SK-N-SH treated with all-trans-retinoic acid at 6 μM for 48 hours (cell line): ENCODE results near the gene SV2B.

Experiments
- ATAC-seq: fragments of 200-7000 bp; cut with Tn5 transposase; 3 replicates; pipeline ENCODE4 v1.9.1; 2020; ENCODE audit warnings: mild to moderate bottlenecking, moderate library complexity
- ARNTL ChIP-seq: fragments of 450-650 bp; formaldehyde crosslinking; IDR thresholded peaks from 2 replicates; pipeline ENCODE4 v1.5.0; 2020; ENCODE audit warnings: low read depth, mild to moderate bottlenecking, moderate library complexity, borderline replicate concordance
- BACH2 ChIP-seq: fragments of 250-450 bp; sonication (Bioruptor Pico); IDR thresholded peaks from 2 replicates; pipeline ENCODE4 v1.9.0; 2021; ENCODE audit warnings: mild to moderate bottlenecking, borderline replicate concordance
- CREB5 ChIP-seq: fragments of 250-450 bp; sonication (Bioruptor Pico); IDR thresholded peaks from 2 replicates; pipeline ENCODE4 v1.5.1; 2020; ENCODE audit warnings: low read depth, mild to moderate bottlenecking, moderate library complexity
- CSDC2 ChIP-seq: fragments of 250-450 bp; sonication (Bioruptor Pico); IDR thresholded peaks from 2 replicates; pipeline ENCODE4 v1.5.0; 2020; ENCODE audit warnings: mild to moderate bottlenecking, moderate library complexity
- CSRNP3 ChIP-seq: fragments of 250-450 bp; sonication (Bioruptor Pico); IDR thresholded peaks from 2 replicates; pipeline ENCODE4 v1.5.1; 2021; ENCODE audit warnings: mild to moderate bottlenecking, moderate library complexity
- ESRRG ChIP-seq: fragments of 250-450 bp; sonication (Bioruptor Pico); IDR thresholded peaks from 2 replicates; pipeline ENCODE4 v1.6.1; 2021; ENCODE audit warnings: mild to moderate bottlenecking
- GLIS3 ChIP-seq: fragments of 250-450 bp; sonication (Bioruptor Pico); IDR thresholded peaks from 2 replicates; pipeline ENCODE4 v1.5.0; 2020; ENCODE audit warnings: mild to moderate bottlenecking, moderate library complexity
- ISL1 ChIP-seq: fragments of 250-450 bp; sonication (Bioruptor Pico); IDR thresholded peaks from 2 replicates; pipeline ENCODE4 v2.1.2; 2022; ENCODE audit warnings: mild to moderate bottlenecking, moderate library complexity
- OSR1 ChIP-seq: fragments of 250-450 bp; sonication (Bioruptor Pico); IDR thresholded peaks from 2 replicates; pipeline ENCODE4 v1.8.0; 2022; ENCODE audit warnings: moderate library complexity, mild to moderate bottlenecking, inconsistent platforms
- PATZ1 ChIP-seq: fragments of 250-450 bp; sonication (Bioruptor Pico); IDR thresholded peaks from 2 replicates; pipeline ENCODE4 v1.8.0; 2020; ENCODE audit warnings: mild to moderate bottlenecking, moderate library complexity, borderline replicate concordance
- POU6F1 ChIP-seq: fragments of 250-450 bp; sonication (Bioruptor Pico); IDR thresholded peaks from 2 replicates; pipeline ENCODE4 v1.8.0; 2021; ENCODE audit warnings: low read depth, mild to moderate bottlenecking, moderate library complexity, borderline replicate concordance
- PPARA ChIP-seq: fragments of 250-450 bp; sonication (Bioruptor Pico); IDR thresholded peaks from 2 replicates; pipeline ENCODE4 v1.5.0; 2020; ENCODE audit warnings: mild to moderate bottlenecking, borderline replicate concordance
- RARB ChIP-seq: fragments of 250-450 bp; sonication (Bioruptor Pico); IDR thresholded peaks from 2 replicates; pipeline ENCODE4 v1.8.0; 2021; ENCODE audit warnings: mild to moderate bottlenecking, moderate library complexity
- SNAI2 ChIP-seq: fragments of 250-450 bp; sonication (Bioruptor Pico); IDR thresholded peaks from 2 replicates; pipeline ENCODE4 v1.5.0; 2020; ENCODE audit warnings: mild to moderate bottlenecking, moderate library complexity
- TCF4 ChIP-seq: fragments of 250-450 bp; sonication (Bioruptor Pico); IDR thresholded peaks from 2 replicates; pipeline ENCODE4 v1.8.0; 2021; ENCODE audit warnings: mild to moderate bottlenecking, moderate library complexity, borderline replicate concordance
- TOX ChIP-seq: fragments of 250-450 bp; sonication (Bioruptor Pico); IDR thresholded peaks from 2 replicates; pipeline ENCODE4 v1.8.0; 2021; ENCODE audit warnings: mild to moderate bottlenecking, moderate library complexity, borderline replicate concordance
- TSHZ2 ChIP-seq: fragments of 250-450 bp; sonication (Bioruptor Pico); IDR thresholded peaks from 2 replicates; pipeline ENCODE4 v1.5.0; 2020; ENCODE audit warnings: mild to moderate bottlenecking, moderate library complexity
- ZC3H10 ChIP-seq: fragments of 250-450 bp; sonication (Bioruptor Pico); IDR thresholded peaks from 2 replicates; pipeline ENCODE4 v1.5.1; 2021; ENCODE audit warnings: mild to moderate bottlenecking, moderate library complexity
- ZFP30 ChIP-seq: fragments of 450-650 bp; formaldehyde crosslinking; IDR thresholded peaks from 2 replicates; pipeline ENCODE4 v1.5.0; 2022; ENCODE audit warnings: mild to moderate bottlenecking, moderate library complexity
- ZNF565 ChIP-seq: fragments of 450-650 bp; formaldehyde crosslinking; conservative IDR thresholded peaks from 2 replicates; pipeline ENCODE4 v1.5.0; 2020; ENCODE audit warnings: low read depth, mild to moderate bottlenecking, moderate library complexity
- ZNF70 ChIP-seq: fragments of 450-650 bp; formaldehyde crosslinking; IDR thresholded peaks from 2 replicates; pipeline ENCODE4 v1.5.0; 2020; ENCODE audit warnings: mild to moderate bottlenecking, moderate library complexity
- ZNF8 ChIP-seq: fragments of 450-650 bp; formaldehyde crosslinking; IDR thresholded peaks from 2 replicates; pipeline ENCODE4 v1.5.0; 2020; ENCODE audit warnings: mild to moderate bottlenecking, moderate library complexity

The SV2B gene

GRCh38 chr15:91275844-91276243, 175.8 kb downstream of the SV2B start:
- TF ChIP-seq PATZ1 (CRISPR knock-in tag), result no peak
- no peak for TF ChIP-seq CREB5 (CRISPR knock-in tag)
- TF ChIP-seq PPARA (CRISPR knock-in tag), result no peak
- no peak for TF ChIP-seq SNAI2
- TF ChIP-seq ZNF565 (CRISPR knock-in tag), result no peak
- TF ChIP-seq OSR1 (CRISPR knock-in tag), result no peak
- TF ChIP-seq TSHZ2, result no peak
- no peak for TF ChIP-seq ZNF70 (CRISPR knock-in tag)
- no peak for TF ChIP-seq TOX (CRISPR knock-in tag)
- no peak for TF ChIP-seq CSRNP3 (CRISPR knock-in tag)
- no peak for TF ChIP-seq GLIS3 (CRISPR knock-in tag)
- TF ChIP-seq CSDC2 (CRISPR knock-in tag), result no peak
- TF ChIP-seq TCF4, result no peak
- TF ChIP-seq ARNTL (CRISPR knock-in tag), result no peak
- no peak for TF ChIP-seq RARB (CRISPR knock-in tag)
- no peak for TF ChIP-seq ESRRG
- no peak for TF ChIP-seq BACH2 (CRISPR knock-in tag)

GRCh38 chr15:91278951-91279350, 178.9 kb downstream of the SV2B start:
- TF ChIP-seq CSDC2 (CRISPR knock-in tag), result no peak
- no peak for TF ChIP-seq ZNF565 (CRISPR knock-in tag)
- no peak for TF ChIP-seq BACH2 (CRISPR knock-in tag)
- no peak for TF ChIP-seq ESRRG
- no peak for TF ChIP-seq ISL1
- no peak for TF ChIP-seq CSRNP3 (CRISPR knock-in tag)
- no peak for TF ChIP-seq PPARA (CRISPR knock-in tag)
- TF ChIP-seq SNAI2, result no peak
- no peak for ATAC-seq

More at GRCh38 chr15:91275844-91276243, 175.8 kb downstream of the SV2B start:
- no peak for ATAC-seq

- no peak for ATAC-seq
- TF ChIP-seq TCF4 (no peak), ZC3H10 (CRISPR knock-in tag) (no peak), GLIS3 (CRISPR knock-in tag) (no peak), TSHZ2 (no peak), ISL1 (no peak), POU6F1 (CRISPR knock-in tag) (no peak), BACH2 (CRISPR knock-in tag) (no peak), CSDC2 (CRISPR knock-in tag) (no peak), ZNF8 (no peak), ZNF70 (CRISPR knock-in tag) (no peak), ZFP30 (CRISPR knock-in tag) (no peak), SNAI2 (no peak), OSR1 (CRISPR knock-in tag) (no peak), PPARA (CRISPR knock-in tag) (no peak)
Observed at GRCh38 chr15:91279486-91279885, 179.4 kb downstream of the SV2B start.
